Stimulated activated CD4-positive, alpha-beta T cell treated with anti-CD3 and anti-CD28 coated beads, TNF-alpha, amount 100 ng/mL, for 1 hour (primary cell): ENCODE results near the gene EPB41L4B.

Experiments
- DNase-seq, 3 donors: peaks; one replicate each; pipeline ENCODE4 v3.0.0-alpha.2; 2020; ENCODE audit warnings: low read depth in 3 of 3, low spot score in 1 of 3

EPB41L4B gene

GRCh38 chr9:109206670-109207069 lies 114.2 kb downstream of the EPB41L4B start:
- no peak for DNase-seq

- DNase-seq = no peak
Observed at GRCh38 chr9:109205526-109205925, 115.3 kb downstream of the EPB41L4B start.

- DNase-seq = no peak
Observed at GRCh38 chr9:109203761-109204360, 117.0 kb downstream of the EPB41L4B start.

- DNase-seq = no peak
Observed at GRCh38 chr9:109199676-109200075, 121.2 kb downstream of the EPB41L4B start.

GRCh38 chr9:109198736-109199382 lies 122.0 kb downstream of the EPB41L4B start:
- DNase-seq = no peak

GRCh38 chr9:109193974-109194556 lies 126.8 kb downstream of the EPB41L4B start:
- DNase-seq = no peak

- no peak for DNase-seq
Observed at GRCh38 chr9:109192732-109193361, 128.0 kb downstream of the EPB41L4B start.

GRCh38 chr9:109191746-109192145 lies 129.1 kb downstream of the EPB41L4B start:
- DNase-seq = no peak

- DNase-seq = no peak
Observed at GRCh38 chr9:109190151-109190550, 130.7 kb downstream of the EPB41L4B start.

- DNase-seq = no peak
Observed at GRCh38 chr9:109186857-109187520, 133.9 kb downstream of the EPB41L4B start.

- no peak for DNase-seq
Observed at GRCh38 chr9:109182940-109183798, 137.7 kb downstream of the EPB41L4B start.

- no peak for DNase-seq
Observed at GRCh38 chr9:109182550-109182939, 138.3 kb downstream of the EPB41L4B start.

GRCh38 chr9:109181284-109181683 lies 139.6 kb downstream of the EPB41L4B start:
- DNase-seq = no peak

- DNase-seq = no peak
Observed at GRCh38 chr9:109179801-109180523, 140.9 kb downstream of the EPB41L4B start.

GRCh38 chr9:109176963-109177362 lies 143.9 kb downstream of the EPB41L4B start:
- DNase-seq = no peak

- DNase-seq = no peak
Observed at GRCh38 chr9:109176386-109176785, 144.5 kb downstream of the EPB41L4B start.

- no peak for DNase-seq
Observed at GRCh38 chr9:109172935-109173334, 147.9 kb downstream of the EPB41L4B start.

- DNase-seq = no peak
Observed at GRCh38 chr9:109171926-109172325, 148.9 kb downstream of the EPB41L4B start.

- DNase-seq = no peak
Observed at GRCh38 chr9:109168170-109168569, 152.7 kb downstream of the EPB41L4B start.

- no peak for DNase-seq
Observed at GRCh38 chr9:109167716-109168115, 153.1 kb downstream of the EPB41L4B start.
